H1 (cell line): Measurements from ENCODE around the gene WNT9A. TPM values are rescaled to one million over a fixed set of nuclear protein-coding genes. Genes with fewer than 3 reads are reported as not detected.

Experiments used
- CTCF ChIA-PET: fragments of 300-600 bp; sonication (Branson Sonifier 250); formaldehyde crosslinking; loops from one replicate; lab custom pipeline; 2021; ENCODE audit not compliant: partially characterized antibody; lab: Charles Lee
- POLR2A ChIA-PET: fragments of 300-600 bp; sonication (Branson Sonifier 250); formaldehyde crosslinking; loops from one replicate; lab custom pipeline; 2021; ENCODE audit warnings: inconsistent platforms; ENCODE audit not compliant: partially characterized antibody; lab: Charles Lee
- DNase-seq, 2 experiments: peaks; one replicate each; pipeline versions ENCODE4 v3.0.0 to v3.0.0-alpha.2; 2010 to 2022; ENCODE audit warnings: low spot score in 2 of 2, low read depth in 1 of 2, mixed read lengths in 1 of 2
- FAIRE-seq: peaks from 2 replicates; lab custom pipeline; 2011; peaks lifted over from hg19 to GRCh38; lab: Jason Lieb, UNC
- H2AFZ ChIP-seq: 2 replicates; pipeline ENCODE4 v1.8.1; 2012; ENCODE audit warnings: low read length, inconsistent platforms
- H2AK5ac ChIP-seq: 2 replicates; pipeline ENCODE4 v1.6.1; 2013; ENCODE audit warnings: low read depth, low read length
- H2BK120ac ChIP-seq: replicated peaks from 2 replicates; pipeline ENCODE3; 2013; ENCODE audit warnings: low read depth, low read length, inconsistent platforms
- H2BK12ac ChIP-seq: 2 replicates; pipeline ENCODE4 v1.6.1; 2013; ENCODE audit warnings: low read depth, low read length
- H2BK15ac ChIP-seq: 2 replicates; pipeline ENCODE4 v1.6.1; 2013; ENCODE audit warnings: low read length
- H2BK20ac ChIP-seq: 2 replicates; pipeline ENCODE4 v1.6.1; 2013; ENCODE audit warnings: low read length
- H2BK5ac ChIP-seq: 2 replicates; pipeline ENCODE4 v1.6.1; 2013; ENCODE audit warnings: low read depth, low read length
- H3K14ac ChIP-seq: 2 replicates; pipeline ENCODE4 v1.6.1; 2013; ENCODE audit warnings: inconsistent platforms; ENCODE audit not compliant: insufficient read length
- H3K18ac ChIP-seq: 2 replicates; pipeline ENCODE4 v1.6.1; 2013; ENCODE audit warnings: low read length; ENCODE audit errors: extremely low read depth
- H3K23ac ChIP-seq: 2 replicates; pipeline ENCODE4 v1.6.1; 2013; ENCODE audit warnings: inconsistent platforms; ENCODE audit not compliant: insufficient read length
- H3K23me2 ChIP-seq: 2 replicates; pipeline ENCODE4 v1.6.1; 2013; ENCODE audit warnings: low read depth, low read length
- H3K27ac ChIP-seq: 2 replicates; pipeline ENCODE4 v1.6.1; 2011; ENCODE audit warnings: low read depth, low read length, inconsistent platforms
- H3K27me3 ChIP-seq, 4 experiments: replicated peaks in 1 of 4; 1 replicate in 1 of 4; 2 replicates in 3 of 4; pipeline versions ENCODE4 v1.6.1 to v1.8.1; 2011 to 2013; ENCODE audit warnings: low read length in 3 of 4, mild to moderate bottlenecking in 3 of 4, inconsistent platforms in 2 of 4, mixed read lengths in 2 of 4, moderate library complexity in 1 of 4; ENCODE audit not compliant: control insufficient read depth in 3 of 4, insufficient read depth in 3 of 4; ENCODE audit errors: extremely low read depth in 1 of 4
- H3K36me3 ChIP-seq, 4 experiments: 2 replicates each; pipeline versions ENCODE4 v1.6.1 to v1.8.1; 2011 to 2013; ENCODE audit warnings: mild to moderate bottlenecking in 4 of 4, low read length in 3 of 4, moderate library complexity in 2 of 4, control low read depth in 1 of 4, inconsistent platforms in 1 of 4; ENCODE audit not compliant: insufficient read depth in 4 of 4, control insufficient read depth in 2 of 4
- H3K4ac ChIP-seq: replicated peaks from 2 replicates; pipeline ENCODE3; 2013; ENCODE audit warnings: low read length, low read depth, mixed read lengths, inconsistent platforms; ENCODE audit not compliant: insufficient read length
- H3K4me1 ChIP-seq, 4 experiments: replicated peaks in 1 of 4; 1 replicate in 1 of 4; 2 replicates in 3 of 4; pipeline versions ENCODE4 v1.6.1 to v1.8.1; 2011 to 2013; ENCODE audit warnings: low read length in 3 of 4, inconsistent platforms in 2 of 4, mixed read lengths in 1 of 4; ENCODE audit not compliant: insufficient read depth in 4 of 4, control insufficient read depth in 3 of 4
- H3K4me2 ChIP-seq, 2 experiments: 2 replicates each; pipeline versions ENCODE4 v1.6.1 to v1.8.1; 2011 to 2013; ENCODE audit warnings: low read depth in 2 of 2, low read length in 2 of 2, control low read depth in 1 of 2, inconsistent platforms in 1 of 2, mild to moderate bottlenecking in 1 of 2; ENCODE audit not compliant: insufficient read depth in 1 of 2
- H3K4me3 ChIP-seq, 4 experiments: fragments of 200-600, 300-600 bp in 1 of 4; sonication (generic), shearing (Covaris generic), sonication (Bioruptor Twin) in 1 of 4; 2 replicates each; pipeline versions ENCODE4 v1.5.1 to v1.8.1; 2011 to 2016; ENCODE audit warnings: low read length in 4 of 4, low read depth in 3 of 4, control low read depth in 2 of 4, inconsistent platforms in 2 of 4, mild to moderate bottlenecking in 2 of 4, mixed read lengths in 1 of 4, moderate library complexity in 1 of 4; ENCODE audit not compliant: insufficient read depth in 2 of 4; ENCODE audit errors: extremely low read depth in 1 of 4
- H3K56ac ChIP-seq: replicated peaks from 2 replicates; pipeline ENCODE3; 2013; ENCODE audit warnings: low read depth, mild to moderate bottlenecking, mixed read lengths, low read length, inconsistent platforms; ENCODE audit not compliant: insufficient read length
- H3K79me1 ChIP-seq: 2 replicates; pipeline ENCODE4 v1.6.1; 2013; ENCODE audit warnings: low read depth, low read length, control low read depth
- H3K79me2 ChIP-seq, 2 experiments: 2 replicates each; pipeline versions ENCODE4 v1.6.1 to v1.8.1; 2012 to 2013; ENCODE audit warnings: low read length in 2 of 2, mild to moderate bottlenecking in 2 of 2, inconsistent platforms in 1 of 2; ENCODE audit not compliant: insufficient read depth in 2 of 2, control insufficient read depth in 1 of 2
- H3K9ac ChIP-seq, 4 experiments: replicated peaks in 1 of 4; 1 replicate in 1 of 4; 2 replicates in 3 of 4; pipeline versions ENCODE4 v1.6.1 to v1.8.1; 2011 to 2013; ENCODE audit warnings: low read depth in 3 of 4, low read length in 3 of 4, control low read depth in 2 of 4, mild to moderate bottlenecking in 2 of 4, moderate library complexity in 2 of 4, inconsistent platforms in 1 of 4; ENCODE audit errors: extremely low read depth in 1 of 4
- H3K9me3 ChIP-seq, 2 experiments: 2 replicates each; pipeline versions ENCODE4 v1.6.1 to v1.8.1; 2012 to 2013; ENCODE audit warnings: mild to moderate bottlenecking in 2 of 2, moderate library complexity in 2 of 2, control low read depth in 1 of 2, inconsistent platforms in 1 of 2, low read depth in 1 of 2, low read length in 1 of 2, mixed read lengths in 1 of 2; ENCODE audit not compliant: insufficient read depth in 2 of 2
- H4K20me1 ChIP-seq, 2 experiments: replicated peaks in 1 of 2; 2 replicates each; pipeline versions ENCODE3 to v1.8.1; 2011 to 2013; ENCODE audit warnings: inconsistent platforms in 2 of 2, low read length in 2 of 2, mild to moderate bottlenecking in 1 of 2; ENCODE audit not compliant: insufficient read depth in 2 of 2, control insufficient read depth in 1 of 2
- H4K5ac ChIP-seq: 2 replicates; pipeline ENCODE4 v1.6.1; 2013; ENCODE audit warnings: low read length, low read depth, mixed read lengths, inconsistent platforms; ENCODE audit not compliant: insufficient read length
- H4K8ac ChIP-seq: 2 replicates; pipeline ENCODE4 v1.8.0; 2013; ENCODE audit warnings: mild to moderate bottlenecking, moderate library complexity, low read length, inconsistent platforms; ENCODE audit not compliant: insufficient read depth; ENCODE audit errors: extremely low read depth
- H4K91ac ChIP-seq: replicated peaks from 2 replicates; pipeline ENCODE3; 2013; ENCODE audit warnings: low read length, mixed read lengths, inconsistent platforms; ENCODE audit not compliant: insufficient read length
- ASH2L ChIP-seq: fragments of 200-600, 300-600 bp; sonication (generic); IDR thresholded peaks from one replicate; pipeline ENCODE4 v1.7.1; 2017; ENCODE audit warnings: low read length
- BRCA1 ChIP-seq: IDR thresholded peaks from 2 replicates; pipeline ENCODE4 v1.6.1; 2012; ENCODE audit warnings: low read depth, low read length, improper control_type of control experiment
- CEBPB ChIP-seq: IDR thresholded peaks from 2 replicates; pipeline ENCODE4 v1.6.1; 2012; ENCODE audit warnings: low read depth, low read length
- CHD1 ChIP-seq: IDR thresholded peaks from 2 replicates; pipeline ENCODE4 v1.6.1; 2012; ENCODE audit warnings: low read depth, low read length, improper control_type of control experiment
- CHD2 ChIP-seq: IDR thresholded peaks from 2 replicates; pipeline ENCODE4 v1.6.1; 2012; ENCODE audit warnings: low read length, improper control_type of control experiment
- HDAC6 ChIP-seq: IDR thresholded peaks from one replicate; pipeline ENCODE4 v1.7.1; 2012; ENCODE audit warnings: low read depth, mild to moderate bottlenecking, inconsistent platforms, low read length, moderate library complexity
- KDM4A ChIP-seq: IDR thresholded peaks from one replicate; pipeline ENCODE4 v1.7.1; 2012; ENCODE audit warnings: low read depth, mild to moderate bottlenecking, moderate library complexity, low read length, inconsistent platforms; ENCODE audit not compliant: severe bottlenecking
- MAFK ChIP-seq: IDR thresholded peaks from 2 replicates; pipeline ENCODE4 v1.6.1; 2012; ENCODE audit warnings: low read depth, mild to moderate bottlenecking, improper control_type of control experiment, low read length
- RBBP5 ChIP-seq: IDR thresholded peaks from 2 replicates; pipeline ENCODE4 v1.7.1; 2012; ENCODE audit warnings: low read depth, mild to moderate bottlenecking, inconsistent platforms, low read length, moderate library complexity, borderline replicate concordance
- SIX5 ChIP-seq: IDR thresholded peaks from 2 replicates; pipeline ENCODE4 v1.6.1; 2011; ENCODE audit warnings: mild to moderate bottlenecking, low read depth, low read length
- SP2 ChIP-seq: IDR thresholded peaks from 2 replicates; pipeline ENCODE4 v1.6.1; 2012; ENCODE audit warnings: mild to moderate bottlenecking, low read length, inconsistent platforms
- SRF ChIP-seq: IDR thresholded peaks from 2 replicates; pipeline ENCODE4 v1.6.1; 2011; ENCODE audit warnings: mild to moderate bottlenecking, low read depth, low read length, moderate library complexity
- WGBS, 2 experiments: shearing (Covaris generic) in 1 of 2; methylation state at CpG; one replicate each; pipeline versions ENCODE4 v1.1.6 to v1.1.7; 2013 to 2015; ENCODE audit warnings: low lambda C conversion rate in 2 of 2, mixed read lengths in 2 of 2, inconsistent platforms in 1 of 2, low coverage in 1 of 2, missing lambda C conversion rate in 1 of 2; ENCODE audit not compliant: insufficient replicate concordance in 2 of 2, insufficient coverage in 1 of 2, insufficient read length in 1 of 2; ENCODE audit errors: extremely low coverage in 1 of 2, missing lambda C conversion rate in 1 of 2; 5-methylcytosine and 5-hydroxymethylcytosine counted together
- polyA plus RNA-seq, 7 experiments: library from polyadenylated mRNA; depleted of rRNA in 3 of 7; stranded (reverse) in 5 of 7; unstranded in 2 of 7; fragments of >200 nt in 5 of 7; fragments of 200-250 nt in 2 of 7; gene quantifications; 1 replicate in 5 of 7; 2 replicates in 1 of 7; 4 replicates in 1 of 7; pipeline versions ENCODE4 v1.2.1 to v1.2.3, GENCODE V29; 2011 to 2013; ENCODE audit warnings: missing spikeins in 2 of 7, mixed read lengths in 2 of 7
- total RNA-seq: library from RNA; stranded (reverse); fragmentation: NEBNext Ultra II Directional; extraction: Animal tissue kit (Norgen Biotek cat#: 25700); gene quantifications from 2 replicates; pipeline ENCODE4 v1.2.1, GENCODE V29; 2021
- TF ChIP-seq, protein P1 (sequence below): IDR thresholded peaks from 2 replicates; pipeline ENCODE4 v1.6.1; 2011; ENCODE audit warnings: low read length, improper control_type of control experiment

WNT9A gene
- total and polyA plus RNA-seq, 2 of the 8 experiments (the other 6 are each of a cell fraction or from before 2014, with no cell fraction given) = 1.1 to 1.5 TPM

DNA sequence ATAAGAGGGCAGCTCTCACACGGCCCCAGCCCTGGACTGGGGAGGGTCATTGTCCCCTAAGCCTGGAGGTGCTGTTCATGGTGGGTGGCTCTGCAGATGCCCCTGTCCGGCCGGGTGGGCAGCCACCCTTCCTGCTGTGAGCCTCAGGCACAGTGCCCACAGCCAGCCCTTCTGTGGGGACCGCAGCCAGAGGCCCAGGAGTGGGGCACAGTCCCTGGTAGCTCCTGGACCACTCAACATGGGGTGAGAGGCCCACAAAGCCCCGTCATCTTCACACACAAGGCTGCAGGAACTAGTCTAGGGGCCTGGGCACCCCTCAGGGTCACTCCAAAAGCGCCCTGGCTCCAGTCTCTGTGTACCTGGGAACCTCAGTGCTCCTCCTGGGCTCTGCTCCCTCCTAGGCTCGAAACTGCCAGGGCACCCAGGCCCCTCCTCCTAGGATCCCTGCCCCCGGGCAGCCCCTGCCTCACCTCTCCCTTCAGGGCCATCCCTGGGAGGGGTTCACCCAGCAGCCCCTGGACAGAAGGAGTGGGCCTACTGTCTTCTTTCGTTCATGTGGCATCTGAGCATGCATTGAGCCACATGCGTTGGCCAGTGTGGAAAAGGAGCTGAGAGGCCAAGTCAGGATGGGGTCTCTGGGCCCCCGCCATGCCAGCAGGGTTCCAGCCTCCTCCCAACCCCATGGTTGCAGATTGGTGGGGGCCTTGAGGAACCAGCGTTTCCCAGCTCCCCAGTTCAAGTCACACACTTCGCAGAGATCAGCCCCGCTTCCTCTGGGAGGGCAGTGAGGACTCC lies 43.0 kb downstream of the WNT9A start:
- POLR2A ChIA-PET = interaction anchor here (0.6 to 1.6 kb wide), 3 partner anchors 8 to 35 kb away, joined by 3 to 4 read pairs (median 3); no protein-coding TSS in a partner anchor
- H2BK15ac ChIP-seq = no peak overlapping the region
- H3K23ac ChIP-seq = no peak overlapping the region
- FAIRE-seq (no peak), DNase-seq (no peak)
- H4K5ac ChIP-seq = no peak overlapping the region
- no peak overlapping the region for H3K4me2 ChIP-seq
- H3K56ac ChIP-seq = no peak overlapping the region
- no peak overlapping the region for H2AK5ac ChIP-seq
- WGBS, 2 experiments = 87% methylated on average over 12 of the region's 14 CpGs; no CpG with 5 or more reads in 1 of the 2 experiments
- no peaks in the 10 kb centered on the region for H4K20me1 ChIP-seq
- H3K18ac ChIP-seq = no peak overlapping the region
- no peak overlapping the region for H4K91ac ChIP-seq
- H3K79me2 ChIP-seq = no peaks in the 10 kb centered on the region
- no peaks in the 10 kb centered on the region for H3K79me1 ChIP-seq
- H3K23me2 ChIP-seq = peaks cover 2% of the 10 kb centered on the region; the same call in 1 of the 2 replicates
- H3K4me3 ChIP-seq = no peak overlapping the region
- H2BK20ac ChIP-seq = no peak overlapping the region
- no peak overlapping the region for H3K9ac ChIP-seq
- H3K4me1 ChIP-seq = peaks cover 0 to 11% (median 0%) of the 10 kb centered on the region in 4 experiments; a peak in 3 of 7 replicates
- no peak overlapping the region for H2BK12ac ChIP-seq
- H4K8ac ChIP-seq = no peak overlapping the region
- no peak overlapping the region for H3K27ac ChIP-seq
- H2BK120ac ChIP-seq = no peak overlapping the region
- CTCF ChIA-PET = interaction anchor here (0.9 to 2.8 kb wide), 8 partner anchors 8 to 174 kb away, joined by 3 to 16 read pairs (median 4); no protein-coding TSS in a partner anchor
- no peaks in the 10 kb centered on the region for H3K36me3 ChIP-seq
- H3K14ac ChIP-seq = no peak overlapping the region
- H3K9me3 ChIP-seq = no peaks in the 10 kb centered on the region
- no peak overlapping the region for H2BK5ac ChIP-seq
- H3K27me3 ChIP-seq = no peaks in the 10 kb centered on the region; a peak in 2 of 7 replicates
- no peak overlapping the region for H3K4ac ChIP-seq
- H2AFZ ChIP-seq = no peak overlapping the region
- TF ChIP-seq BRCA1 = no peak
- TF ChIP-seq HDAC6 = no peak
- no peak for TF ChIP-seq SIX5
- TF ChIP-seq, protein P1, sequence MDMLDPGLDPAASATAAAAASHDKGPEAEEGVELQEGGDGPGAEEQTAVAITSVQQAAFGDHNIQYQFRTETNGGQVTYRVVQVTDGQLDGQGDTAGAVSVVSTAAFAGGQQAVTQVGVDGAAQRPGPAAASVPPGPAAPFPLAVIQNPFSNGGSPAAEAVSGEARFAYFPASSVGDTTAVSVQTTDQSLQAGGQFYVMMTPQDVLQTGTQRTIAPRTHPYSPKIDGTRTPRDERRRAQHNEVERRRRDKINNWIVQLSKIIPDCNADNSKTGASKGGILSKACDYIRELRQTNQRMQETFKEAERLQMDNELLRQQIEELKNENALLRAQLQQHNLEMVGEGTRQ = no peak
- TF ChIP-seq CEBPB = no peak
- no peak for TF ChIP-seq CHD2
- TF ChIP-seq RBBP5 = no peak
- TF ChIP-seq SP2 = no peak
- TF ChIP-seq MAFK = no peak
- no peak for TF ChIP-seq SRF
- no peak for TF ChIP-seq KDM4A
- TF ChIP-seq ASH2L = no peak
- TF ChIP-seq CHD1 = no peak
